SKM-1 treated with dmso at 0.1 percent for 144 hours (cell line): ENCODE data around the gene TSPAN1.

Experiments used
- DNase-seq: peaks from one replicate; lab custom pipeline; 2025; ENCODE audit not compliant: unreplicated experiment; lab: John Stamatoyannopoulos, UW

TSPAN1 gene

GRCh38 chr1:46159516-46159915 is 15.4 kb upstream of the TSPAN1 start:
- DNase-seq, result no peak

GRCh38 chr1:46160212-46160611 is 14.7 kb upstream of the TSPAN1 start:
- no peak for DNase-seq

DNA sequence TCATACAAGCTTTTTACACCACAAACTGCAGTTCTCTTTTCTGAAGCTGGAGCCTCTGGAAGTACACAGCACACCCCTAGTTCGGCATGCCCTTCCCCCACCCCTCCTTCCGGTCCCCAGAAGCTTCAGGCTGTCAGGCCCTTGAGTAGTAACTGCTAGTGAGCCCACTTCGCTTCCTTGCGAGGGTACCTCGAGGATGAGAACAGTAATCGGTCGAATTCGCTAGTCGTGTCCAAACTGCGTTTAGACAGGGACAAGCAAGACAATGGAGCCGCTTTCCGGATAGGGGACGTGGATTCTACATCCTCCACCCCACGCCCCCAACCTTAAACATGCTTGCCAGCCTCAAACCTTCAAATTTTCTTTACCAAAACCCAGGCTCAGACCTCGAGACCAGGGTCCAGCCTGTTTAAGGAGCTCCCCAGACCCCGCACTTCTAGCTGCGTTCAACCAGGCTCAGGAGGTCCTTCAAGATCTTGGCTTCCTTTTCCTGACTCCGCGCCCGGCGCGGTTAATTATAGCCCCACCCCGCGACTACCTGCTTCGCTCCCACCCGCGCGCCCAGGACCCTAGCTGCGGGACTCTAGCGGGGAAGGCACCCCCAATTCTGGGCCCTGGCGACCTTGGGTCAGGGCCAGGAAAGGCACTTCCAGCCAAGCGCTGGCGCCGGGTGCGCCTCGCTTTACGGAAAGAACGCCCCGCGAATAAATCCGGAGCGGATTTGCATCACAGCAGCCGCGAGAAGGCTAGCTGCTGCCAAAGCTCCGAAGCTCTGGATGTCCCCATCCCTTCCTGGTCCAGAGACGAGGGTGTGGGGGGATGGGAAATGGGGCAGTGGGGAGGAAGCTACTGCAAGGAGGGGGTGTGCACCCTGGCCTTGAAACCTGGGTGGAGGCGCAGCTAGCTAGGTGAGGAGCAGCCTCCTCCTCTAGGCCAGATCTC is 8.1 kb upstream of the TSPAN1 start:
- no peak for DNase-seq

GRCh38 chr1:46168477-46168876 is 6.4 kb upstream of the TSPAN1 start:
- DNase-seq, result no peak

DNA sequence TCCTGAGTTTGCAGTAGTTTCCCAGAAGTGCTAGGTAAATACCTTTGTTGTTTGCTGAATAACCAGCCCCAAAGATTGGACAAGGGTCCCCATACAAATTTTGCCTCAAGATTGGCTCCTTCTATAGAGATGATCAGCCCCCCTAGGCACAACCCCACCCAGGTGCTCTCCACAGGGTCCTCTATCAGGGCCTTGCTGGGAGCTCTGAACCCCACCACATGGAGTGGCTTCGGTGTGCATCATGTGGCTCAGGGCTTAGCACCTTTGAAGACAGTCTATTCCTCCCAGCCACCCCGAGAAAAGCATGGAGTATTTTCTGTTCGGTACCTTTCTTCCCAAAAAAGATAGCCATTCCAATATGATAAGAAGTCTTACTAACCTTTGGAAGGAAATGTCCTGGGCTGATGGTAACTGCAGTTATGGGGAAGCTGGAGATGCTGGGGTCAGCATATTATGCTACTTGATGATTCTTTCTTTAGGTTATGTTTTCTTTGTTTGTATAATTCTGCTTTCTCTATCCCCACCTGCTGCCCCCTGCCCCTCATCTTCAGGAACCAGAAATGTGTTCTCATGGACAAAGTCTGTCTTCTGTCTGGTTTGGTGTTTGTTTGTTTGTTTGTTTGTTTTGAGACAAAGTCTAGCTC is 5.0 kb upstream of the TSPAN1 start:
- no peak for DNase-seq

DNA sequence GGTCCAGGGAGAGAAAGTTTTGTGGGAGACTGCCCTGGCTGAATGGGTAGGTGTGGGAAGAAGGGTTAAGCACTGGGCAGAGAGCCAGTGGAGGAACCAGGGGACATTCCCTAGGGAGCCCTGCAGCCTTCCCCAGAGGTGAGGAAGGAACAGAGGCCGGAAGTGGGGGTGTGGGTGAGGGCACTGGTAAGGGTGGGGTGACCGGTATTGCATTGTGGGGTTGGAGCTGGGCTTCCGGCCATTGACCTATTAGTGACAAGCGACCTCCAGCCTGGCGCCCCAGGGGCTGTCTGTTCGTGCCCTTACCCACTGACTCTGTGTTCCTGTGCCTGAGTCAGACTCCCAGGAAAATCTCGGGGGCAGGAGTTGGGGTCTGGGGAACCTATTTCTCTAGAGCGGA is 3.5 kb upstream of the TSPAN1 start:
- no peak for DNase-seq

DNA sequence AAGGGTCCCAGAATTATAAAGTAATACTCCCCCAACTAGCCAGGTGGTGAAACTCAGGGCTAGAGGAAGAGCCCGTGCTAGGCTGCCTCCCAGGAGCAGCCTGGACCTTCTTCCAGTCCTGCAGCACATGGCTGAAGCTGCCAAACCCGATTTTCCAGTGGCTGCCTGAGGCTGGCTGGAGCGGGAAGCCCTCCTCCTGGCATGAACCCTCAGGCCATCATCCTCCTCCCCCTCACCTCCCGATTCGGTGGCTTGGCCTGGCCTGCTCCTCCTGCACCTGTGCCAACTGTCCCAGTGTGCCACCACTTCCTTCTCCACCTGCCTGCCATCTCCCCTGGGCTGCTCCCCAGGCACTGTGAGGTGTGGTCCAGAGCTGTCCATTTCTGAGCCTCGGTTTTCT is 3.0 kb upstream of the TSPAN1 start:
- DNase-seq, result no peak

- DNase-seq, result no peak
These were observed 2.6 kb upstream of the TSPAN1 start for GRCh38 chr1:46172321-46172720.

- peak; percentile 27 for DNase-seq
These were observed 1.5 kb upstream of the TSPAN1 start for GRCh38 chr1:46173361-46173856.

DNA sequence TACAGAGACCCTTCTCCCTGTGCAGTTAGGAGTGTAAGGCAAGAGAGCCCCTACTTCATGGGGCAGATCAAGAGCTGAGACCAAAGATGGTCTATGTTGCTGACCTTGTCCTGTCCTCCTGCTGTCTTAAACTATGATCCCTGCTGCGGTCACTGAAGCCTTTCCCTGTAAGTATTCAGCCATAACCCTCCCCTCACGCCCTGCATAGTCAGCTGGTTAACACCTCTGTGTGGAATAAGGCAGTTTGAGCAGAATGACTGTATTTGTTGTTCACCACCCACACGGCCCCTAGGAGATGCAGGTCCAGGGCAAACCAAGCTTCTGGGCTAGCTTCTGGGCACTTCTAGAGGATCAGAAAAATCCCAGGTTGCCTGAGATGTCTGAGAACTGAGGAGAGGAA is 356 bp downstream of the TSPAN1 start:
- no peak for DNase-seq

DNA sequence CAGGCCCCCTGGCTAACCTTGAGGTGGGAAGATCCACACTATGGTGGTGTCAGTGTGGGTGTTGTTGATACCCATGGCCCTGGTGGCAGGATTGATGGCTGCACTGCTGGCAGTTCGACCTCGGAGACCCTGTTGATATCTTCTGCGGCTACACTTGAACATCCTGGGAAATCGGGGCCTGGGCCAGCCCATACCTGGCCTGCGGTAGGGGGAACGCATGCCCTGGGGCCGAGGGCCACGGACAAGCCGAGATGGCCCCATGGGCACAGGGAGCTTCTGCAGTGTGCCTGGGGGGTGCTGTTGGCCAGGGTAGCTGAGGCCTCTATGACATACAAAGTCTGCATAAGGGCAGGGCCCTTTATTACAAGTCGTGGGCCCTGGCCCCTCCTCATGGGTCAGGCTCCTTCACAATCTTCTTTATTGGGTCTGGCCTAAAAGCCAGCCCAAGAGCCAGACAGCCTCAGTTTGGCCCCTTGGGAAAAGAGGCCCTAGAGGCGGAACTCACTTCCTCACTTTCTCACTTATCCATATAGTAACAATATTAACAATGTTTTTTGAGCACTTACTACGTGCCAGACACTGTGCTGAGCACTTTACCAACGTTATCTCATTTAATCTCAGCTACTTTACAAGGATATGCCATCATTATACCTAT is 1.5 kb downstream of the TSPAN1 start, which contains the start of gene P3R3URF:
TSS of gene P3R3URF (minus strand) at position 278 of the 655 bp plus-strand sequence. CDS start at position 261, 17 bp downstream.
- no peak for DNase-seq

DNA sequence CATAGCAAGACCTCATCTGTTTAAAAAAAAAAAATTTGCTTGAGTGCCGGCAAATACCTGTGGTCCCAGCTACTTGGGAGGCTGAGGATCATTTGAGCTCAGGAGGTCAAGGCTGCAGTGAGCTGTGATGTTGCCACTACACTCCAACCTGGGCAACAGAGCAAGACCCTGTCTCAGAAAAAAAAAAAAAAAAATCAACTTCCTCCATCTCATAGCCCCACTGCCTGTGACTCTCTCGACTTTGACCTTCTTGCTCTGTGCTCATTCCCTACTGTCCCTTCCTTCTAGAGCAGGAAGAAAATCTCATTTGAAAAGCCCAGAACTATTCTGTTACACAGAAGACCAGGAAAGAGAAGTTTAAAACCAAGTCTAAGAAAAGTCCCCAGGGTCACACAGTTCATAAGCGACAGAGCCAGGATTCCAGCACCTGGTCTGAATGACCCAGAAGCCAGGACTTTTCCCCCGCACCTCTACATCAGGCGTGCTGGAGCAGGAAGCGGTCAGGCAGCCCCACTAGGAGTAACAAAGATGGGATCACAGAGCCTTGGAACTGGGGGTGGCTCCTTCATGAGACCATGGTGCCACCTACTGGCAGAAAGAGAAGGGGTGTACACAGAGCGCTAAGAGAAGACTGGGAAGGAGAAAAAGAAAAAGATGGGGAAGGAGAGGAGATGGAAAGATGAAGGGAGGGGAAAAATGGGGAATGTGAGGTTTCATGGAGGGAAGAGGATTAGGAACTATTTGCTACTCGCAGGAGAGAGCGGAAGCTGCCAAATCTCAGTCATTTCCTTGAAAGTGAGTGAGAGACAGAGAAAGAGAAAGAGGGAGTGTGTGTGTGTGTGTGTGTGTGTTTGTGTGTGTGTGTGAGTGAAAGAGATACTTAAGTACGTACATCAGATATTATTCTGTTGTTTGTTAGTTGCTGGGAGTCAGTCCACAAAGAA is 4.5 kb downstream of the TSPAN1 start:
- DNase-seq, result peak; percentile 60

GRCh38 chr1:46180082-46180616 is 5.3 kb downstream of the TSPAN1 start:
- no peak for DNase-seq

GRCh38 chr1:46181343-46182260 is 6.7 kb downstream of the TSPAN1 start:
- no peak for DNase-seq

GRCh38 chr1:46183079-46183847 is 8.4 kb downstream of the TSPAN1 start:
- no peak for DNase-seq

DNA sequence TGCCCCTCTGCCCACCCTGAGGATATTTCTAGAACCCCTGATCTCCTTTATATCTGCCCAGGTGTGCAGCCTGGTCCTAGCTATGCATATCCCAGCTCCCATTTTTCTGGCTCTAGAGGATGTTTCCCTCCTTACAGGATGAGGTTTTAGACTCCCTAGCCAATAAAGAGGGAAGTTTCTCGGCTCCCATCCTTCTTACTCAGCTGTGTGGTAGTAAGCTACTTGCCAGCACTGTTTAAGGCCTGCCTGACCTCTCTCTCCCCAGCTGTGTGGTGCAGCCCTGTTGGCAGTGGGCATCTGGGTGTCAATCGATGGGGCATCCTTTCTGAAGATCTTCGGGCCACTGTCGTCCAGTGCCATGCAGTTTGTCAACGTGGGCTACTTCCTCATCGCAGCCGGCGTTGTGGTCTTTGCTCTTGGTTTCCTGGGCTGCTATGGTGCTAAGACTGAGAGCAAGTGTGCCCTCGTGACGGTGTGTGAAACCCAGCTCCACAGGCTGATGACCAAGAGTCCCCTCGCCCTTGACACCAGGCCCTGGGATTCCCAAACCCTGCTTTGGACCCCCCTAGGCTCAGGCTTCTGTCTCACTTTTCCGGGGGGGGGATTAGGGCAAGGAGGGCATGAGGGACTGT is 9.2 kb downstream of the TSPAN1 start:
- DNase-seq, result no peak

DNA sequence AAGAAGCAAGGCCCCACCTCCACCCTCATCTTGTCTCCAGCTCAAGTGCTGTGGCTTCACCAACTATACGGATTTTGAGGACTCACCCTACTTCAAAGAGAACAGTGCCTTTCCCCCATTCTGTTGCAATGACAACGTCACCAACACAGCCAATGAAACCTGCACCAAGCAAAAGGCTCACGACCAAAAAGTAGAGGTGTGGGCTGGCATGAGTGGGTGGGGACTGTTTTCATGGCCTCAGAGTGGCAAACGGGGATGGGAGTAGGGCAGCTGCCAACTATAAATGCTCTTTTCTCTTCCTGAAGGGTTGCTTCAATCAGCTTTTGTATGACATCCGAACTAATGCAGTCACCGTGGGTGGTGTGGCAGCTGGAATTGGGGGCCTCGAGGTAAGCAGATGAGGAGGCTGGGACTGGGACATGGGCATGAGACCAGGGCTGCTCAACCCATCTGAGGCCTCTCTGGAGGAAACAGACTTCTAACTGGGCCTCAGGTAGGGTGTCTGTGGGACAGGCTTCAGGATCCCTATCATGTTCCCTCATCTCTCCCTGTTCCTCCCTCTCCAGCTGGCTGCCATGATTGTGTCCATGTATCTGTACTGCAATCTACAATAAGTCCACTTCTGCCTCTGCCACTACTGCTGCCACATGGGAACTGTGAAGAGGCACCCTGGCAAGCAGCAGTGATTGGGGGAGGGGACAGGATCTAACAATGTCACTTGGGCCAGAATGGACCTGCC is 10.2 kb downstream of the TSPAN1 start:
- DNase-seq, result no peak
